Sigmoid colon (tissue), 4 donors: ENCODE data around the gene RTP1.
"Not testable (repeated sequence)": the region's sequence is repeated elsewhere in the genome, so short reads cannot be mapped to it uniquely, and the experiment has no call there.

Experiments used
- EP300 ChIP-seq, 4 donors: sonication (generic); formaldehyde crosslinking; IDR thresholded peaks; one replicate each; pipeline ENCODE4 v1.6.1; 2017; ENCODE audit warnings: antibody characterized with exemption in 4 of 4
- POLR2A ChIP-seq, 2 donors: fragments of 450-650 bp; IDR thresholded peaks; one replicate each; pipeline ENCODE4 v1.6.1; 2016; ENCODE audit warnings: antibody characterized with exemption in 2 of 2, mild to moderate bottlenecking in 2 of 2, moderate library complexity in 2 of 2
- POLR2AphosphoS5 ChIP-seq, 4 donors: sonication (generic); formaldehyde crosslinking; IDR thresholded peaks; one replicate each; pipeline ENCODE4 v1.6.1; 2017; ENCODE audit warnings: antibody characterized with exemption in 4 of 4
- TF ChIP-seq, protein P1 (sequence below), 4 experiments: fragments of 450-650 bp in 3 of 4; fragments of 200-600 bp in 1 of 4; IDR thresholded peaks; one replicate each; pipeline ENCODE4 v1.5.1; 2016 to 2019; ENCODE audit warnings: antibody characterized with exemption in 4 of 4, mild to moderate bottlenecking in 3 of 4, moderate library complexity in 2 of 4

DNA sequence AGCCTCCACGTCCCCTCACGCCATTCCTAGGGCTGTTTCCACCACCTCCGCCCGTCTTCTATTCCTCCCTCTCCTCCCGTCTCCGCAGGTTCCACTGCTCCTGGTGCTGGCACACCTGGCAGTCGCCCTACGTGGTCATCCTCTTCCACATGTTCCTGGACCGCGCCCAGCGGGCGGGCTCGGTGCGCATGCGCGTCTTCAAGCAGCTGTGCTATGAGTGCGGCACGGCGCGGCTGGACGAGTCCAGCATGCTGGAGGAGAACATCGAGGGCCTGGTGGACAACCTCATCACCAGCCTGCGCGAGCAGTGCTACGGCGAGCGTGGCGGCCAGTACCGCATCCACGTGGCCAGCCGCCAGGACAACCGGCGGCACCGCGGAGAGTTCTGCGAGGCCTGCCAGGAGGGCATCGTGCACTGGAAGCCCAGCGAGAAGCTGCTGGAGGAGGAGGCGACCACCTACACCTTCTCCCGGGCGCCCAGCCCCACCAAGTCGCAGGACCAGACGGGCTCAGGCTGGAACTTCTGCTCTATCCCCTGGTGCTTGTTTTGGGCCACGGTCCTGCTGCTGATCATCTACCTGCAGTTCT is 2.3 kb downstream of the RTP1 start:
- TF ChIP-seq, protein P1, sequence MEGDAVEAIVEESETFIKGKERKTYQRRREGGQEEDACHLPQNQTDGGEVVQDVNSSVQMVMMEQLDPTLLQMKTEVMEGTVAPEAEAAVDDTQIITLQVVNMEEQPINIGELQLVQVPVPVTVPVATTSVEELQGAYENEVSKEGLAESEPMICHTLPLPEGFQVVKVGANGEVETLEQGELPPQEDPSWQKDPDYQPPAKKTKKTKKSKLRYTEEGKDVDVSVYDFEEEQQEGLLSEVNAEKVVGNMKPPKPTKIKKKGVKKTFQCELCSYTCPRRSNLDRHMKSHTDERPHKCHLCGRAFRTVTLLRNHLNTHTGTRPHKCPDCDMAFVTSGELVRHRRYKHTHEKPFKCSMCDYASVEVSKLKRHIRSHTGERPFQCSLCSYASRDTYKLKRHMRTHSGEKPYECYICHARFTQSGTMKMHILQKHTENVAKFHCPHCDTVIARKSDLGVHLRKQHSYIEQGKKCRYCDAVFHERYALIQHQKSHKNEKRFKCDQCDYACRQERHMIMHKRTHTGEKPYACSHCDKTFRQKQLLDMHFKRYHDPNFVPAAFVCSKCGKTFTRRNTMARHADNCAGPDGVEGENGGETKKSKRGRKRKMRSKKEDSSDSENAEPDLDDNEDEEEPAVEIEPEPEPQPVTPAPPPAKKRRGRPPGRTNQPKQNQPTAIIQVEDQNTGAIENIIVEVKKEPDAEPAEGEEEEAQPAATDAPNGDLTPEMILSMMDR (IDR thresholded peaks at IDR 0.05), result not testable (repeated sequence)
- TF ChIP-seq POLR2A, POLR2AphosphoS5, EP300 (IDR thresholded peaks at IDR 0.05): not testable (repeated sequence)
